A549 (cell line): ENCODE results near the gene PNPLA1.

Experiments
- BCL3 ChIP-seq: fragments of >200 bp; sonication (Bioruptor Twin); formaldehyde crosslinking; IDR thresholded peaks from 3 replicates; pipeline ENCODE4 v1.6.1; 2016
- BHLHE40 ChIP-seq: IDR thresholded peaks from 2 replicates; pipeline ENCODE4 v1.6.1; 2012; ENCODE audit warnings: low read depth, low read length, inconsistent platforms
- CEBPB ChIP-seq, 2 experiments: fragments of >200 bp in 1 of 2; sonication (Bioruptor Twin) in 1 of 2; formaldehyde crosslinking in 1 of 2; IDR thresholded peaks; 2 replicates each; pipeline ENCODE4 v1.6.1; 2012 to 2016
- CTCF ChIP-seq: fragments of >200 bp; sonication (Bioruptor Twin); formaldehyde crosslinking; IDR thresholded peaks from 3 replicates; pipeline ENCODE4 v1.5.1; 2016
- E2F6 ChIP-seq: IDR thresholded peaks from 2 replicates; pipeline ENCODE4 v1.6.1; 2012; ENCODE audit warnings: low read depth, borderline replicate concordance
- EP300 ChIP-seq, 2 experiments: fragments of >200 bp; sonication (Bioruptor Twin); formaldehyde crosslinking; IDR thresholded peaks; 2 replicates in 1 of 2; 3 replicates in 1 of 2; pipeline ENCODE4 v1.6.1; 2016 to 2017
- PBX3 ChIP-seq: IDR thresholded peaks from 2 replicates; pipeline ENCODE4 v1.6.1; 2012
- POLR2A ChIP-seq: IDR thresholded peaks from 2 replicates; pipeline ENCODE4 v1.6.1; 2012; ENCODE audit warnings: mild to moderate bottlenecking, low read length
- POLR2AphosphoS2 ChIP-seq: conservative IDR thresholded peaks from 2 replicates; pipeline ENCODE4 v1.6.1; 2012; ENCODE audit warnings: low read length, improper control_type of control experiment, inconsistent platforms
- RCOR1 ChIP-seq: fragments of 150-350 bp; IDR thresholded peaks from 2 replicates; pipeline ENCODE4 v1.6.1; 2014; ENCODE audit warnings: antibody characterized with exemption, low read length, low read depth
- REST ChIP-seq: fragments of 200-600 bp; sonication (generic); IDR thresholded peaks from 2 replicates; pipeline ENCODE4 v1.6.1; 2016; ENCODE audit warnings: antibody characterized with exemption, mild to moderate bottlenecking, moderate library complexity
- RFX5 ChIP-seq: fragments of 450-650 bp; IDR thresholded peaks from 2 replicates; pipeline ENCODE4 v1.7.1; 2014; ENCODE audit warnings: antibody characterized with exemption, mild to moderate bottlenecking, moderate library complexity
- ZFP36 ChIP-seq: fragments of 450-650 bp; IDR thresholded peaks from 2 replicates; pipeline ENCODE4 v1.6.1; 2014; ENCODE audit warnings: borderline replicate concordance; ENCODE audit not compliant: partially characterized antibody

- TF ChIP-seq POLR2A, result no peak
- TF ChIP-seq CTCF, result no peak
- no peak for TF ChIP-seq BCL3
- no peak for TF ChIP-seq CEBPB (IDR thresholded peaks at IDR 0.05)
- no peak for TF ChIP-seq PBX3
- no peak for TF ChIP-seq POLR2AphosphoS2
- TF ChIP-seq E2F6, result no peak
- no peak for TF ChIP-seq ZFP36
- no peak for TF ChIP-seq RCOR1
- TF ChIP-seq EP300 (IDR thresholded peaks at IDR 0.05), result no peak
- no peak for TF ChIP-seq REST
- no peak for TF ChIP-seq BHLHE40
- no peak for TF ChIP-seq RFX5
Observed at GRCh38 chr6:36337814-36338213, 68.0 kb downstream of the PNPLA1 start.
